ENCODE measurements around the gene IGF1R.

The IGF1R gene

GRCh38 chr15:98865397-98866339 lies 217.3 kb downstream of the IGF1R start:
- DNase-seq = peak; percentile 79 to 89 (median 85)

DNA sequence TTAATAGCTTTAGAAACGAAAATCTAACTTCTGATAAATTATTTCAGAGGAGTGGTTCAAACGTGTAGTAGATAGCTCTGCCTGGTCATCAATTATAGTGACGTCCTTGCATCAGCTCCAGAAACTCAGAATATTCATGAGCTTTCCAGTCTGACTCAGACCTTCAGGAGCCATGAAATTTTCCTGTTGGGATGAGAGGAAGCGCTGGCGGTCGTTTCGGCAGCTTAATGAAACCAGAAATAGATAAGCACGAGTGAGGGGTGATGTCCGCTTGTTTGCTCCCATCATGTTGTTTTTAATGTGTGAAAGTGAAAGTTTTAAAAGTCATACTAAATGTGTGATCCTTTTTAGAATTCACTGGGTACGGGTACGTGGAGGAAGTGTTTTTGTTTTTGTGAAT lies 218.2 kb downstream of the IGF1R start:
- DNase-seq = peak in 3 of 4 experiments; percentile 31 to 44 (median 40)

- DNase-seq = no peak
Measured at GRCh38 chr15:98868564-98868963, 220.2 kb downstream of the IGF1R start.

- no peak for DNase-seq
Measured at GRCh38 chr15:98870788-98871187, 222.4 kb downstream of the IGF1R start.

DNA sequence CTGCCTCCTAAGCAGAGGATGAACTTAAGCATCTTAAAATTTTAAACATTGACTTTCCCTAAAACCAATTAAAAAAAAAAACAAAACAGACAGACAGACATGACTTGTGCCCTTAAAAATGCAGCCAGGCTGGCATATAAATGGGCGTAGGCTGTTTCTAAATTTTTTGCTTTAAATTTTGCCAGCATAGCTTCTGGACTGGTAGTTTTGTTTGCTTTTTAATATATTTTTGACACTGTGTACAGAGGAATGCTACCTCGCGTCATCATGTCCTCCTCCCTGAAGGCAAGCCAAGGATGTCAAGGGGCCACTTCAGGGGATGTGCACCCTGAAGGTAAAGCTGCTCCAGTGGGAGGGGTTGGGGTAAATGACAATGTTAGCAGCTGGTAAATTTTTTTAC lies 224.4 kb downstream of the IGF1R start:
- DNase-seq = no peak

GRCh38 chr15:98873441-98874218 lies 225.3 kb downstream of the IGF1R start:
- peak; percentile 79 to 89 (median 88) for DNase-seq

- DNase-seq = peak in 1 of 4 experiments; percentile 30
Measured at GRCh38 chr15:98874370-98874769, 226.0 kb downstream of the IGF1R start.

GRCh38 chr15:98874773-98875172 lies 226.4 kb downstream of the IGF1R start:
- DNase-seq = peak; percentile 30 to 81 (median 70)

DNA sequence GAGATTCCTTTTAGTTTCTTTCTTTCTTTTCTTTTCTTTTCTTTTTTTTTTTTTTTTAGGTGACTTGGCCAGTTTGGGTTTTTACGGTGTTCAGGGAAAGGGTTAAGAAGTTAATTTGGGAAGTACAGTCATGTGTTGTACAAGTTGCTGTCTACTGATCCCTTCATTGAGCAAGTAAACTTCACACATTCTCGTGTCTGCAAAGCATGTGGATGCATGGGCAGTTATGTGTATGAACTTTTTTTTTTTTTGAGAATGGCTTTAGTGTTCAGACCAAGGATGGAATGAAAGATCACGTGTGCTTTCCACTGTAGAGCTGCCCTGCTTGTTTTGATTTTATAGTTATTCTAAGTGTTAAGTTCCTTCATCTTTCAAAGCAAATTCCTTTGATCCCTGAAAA lies 227.0 kb downstream of the IGF1R start:
- DNase-seq = peak; percentile 27 to 83 (median 63)

GRCh38 chr15:98876451-98877369 lies 228.4 kb downstream of the IGF1R start:
- DNase-seq = no peak

GRCh38 chr15:98878172-98878571 lies 229.8 kb downstream of the IGF1R start:
- DNase-seq = no peak

DNA sequence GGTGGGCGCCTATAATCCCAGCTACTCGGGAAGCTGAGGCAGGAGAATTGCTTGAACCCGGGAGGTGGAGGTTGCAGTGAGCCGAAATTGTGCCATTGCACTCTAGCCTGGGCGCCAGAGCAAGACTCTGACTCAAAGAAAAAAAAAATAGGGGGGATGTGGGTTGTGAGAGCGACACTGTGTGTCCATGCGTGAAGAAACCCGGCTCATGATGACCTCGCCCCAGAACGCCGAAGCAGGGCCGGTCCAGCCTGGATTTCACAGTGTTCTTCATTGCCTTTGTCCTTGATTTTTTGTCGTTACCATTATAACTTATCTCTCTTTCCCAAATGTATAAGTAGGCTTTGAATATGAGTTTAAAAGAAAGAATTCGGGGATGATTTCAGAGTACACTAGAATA lies 230.5 kb downstream of the IGF1R start:
- no peak for DNase-seq

DNA sequence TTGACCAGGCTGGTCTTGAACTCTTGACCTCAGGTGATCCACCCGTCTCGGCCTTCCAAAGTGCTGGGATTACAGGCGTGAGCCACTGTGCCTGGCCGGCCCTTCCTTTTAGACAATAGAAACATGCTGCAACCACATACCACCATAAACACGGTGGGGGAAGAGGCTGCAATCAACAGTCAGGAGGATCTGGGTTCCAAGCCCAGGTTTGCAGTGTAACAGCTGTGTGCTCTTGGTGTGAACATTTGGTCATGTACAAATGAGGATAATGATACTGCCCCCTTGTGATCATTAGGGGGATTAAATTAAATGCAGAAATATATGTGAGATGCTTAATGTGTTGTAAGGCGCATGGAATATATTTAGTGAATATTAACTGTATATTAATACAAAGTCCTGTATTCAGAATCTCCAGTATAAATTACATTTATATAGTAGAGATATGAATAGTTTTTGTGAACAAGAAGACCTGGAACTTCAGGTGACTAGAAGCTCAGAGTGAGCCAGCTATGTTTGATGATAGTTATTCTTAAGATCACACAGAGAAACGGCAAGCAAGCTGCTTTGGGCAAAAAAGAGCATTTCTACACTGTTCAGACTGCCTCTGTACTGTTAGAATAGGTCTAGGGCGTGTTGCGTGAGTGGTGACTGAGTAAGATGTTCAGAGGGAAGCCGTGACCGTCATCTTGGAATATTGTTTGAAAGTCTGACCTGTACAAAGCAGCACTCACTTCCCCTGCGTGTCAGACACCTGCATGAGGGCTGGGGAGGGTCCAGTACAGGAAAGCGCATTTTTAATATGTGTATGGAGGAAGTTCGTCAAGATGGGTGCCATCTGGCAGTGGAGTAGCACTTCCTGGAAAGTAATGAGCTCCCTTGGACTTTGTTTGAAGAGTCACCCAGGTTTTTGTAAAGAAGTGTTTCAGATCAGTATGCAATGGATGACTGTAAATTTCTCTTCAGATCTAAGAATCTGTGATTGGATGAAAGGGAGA lies 233.5 kb downstream of the IGF1R start:
- peak; percentile 22 to 76 (median 50) for DNase-seq

GRCh38 chr15:98883478-98883877 lies 235.1 kb downstream of the IGF1R start:
- DNase-seq = no peak

- no peak for DNase-seq
Measured at GRCh38 chr15:98884894-98885293, 236.6 kb downstream of the IGF1R start.

DNA sequence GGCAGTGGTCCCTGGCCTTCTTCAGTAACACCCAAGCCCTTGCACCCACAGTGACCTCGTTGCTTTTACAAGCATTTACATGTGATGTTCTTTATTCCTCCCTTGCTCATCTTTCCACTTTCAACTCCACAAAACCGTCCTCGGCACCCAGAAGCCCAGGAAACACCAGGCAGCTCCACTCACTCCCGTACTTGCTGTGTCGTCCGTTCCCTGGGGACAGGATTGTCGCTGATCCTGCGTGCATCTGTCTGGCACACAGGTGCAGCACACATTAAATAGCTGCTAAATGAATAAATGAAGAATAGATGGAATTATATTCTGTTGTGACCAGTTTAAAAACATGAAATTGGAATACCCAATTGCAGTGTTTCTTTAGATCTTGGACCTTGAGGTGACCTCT lies 239.6 kb downstream of the IGF1R start:
- DNase-seq = no peak

DNA sequence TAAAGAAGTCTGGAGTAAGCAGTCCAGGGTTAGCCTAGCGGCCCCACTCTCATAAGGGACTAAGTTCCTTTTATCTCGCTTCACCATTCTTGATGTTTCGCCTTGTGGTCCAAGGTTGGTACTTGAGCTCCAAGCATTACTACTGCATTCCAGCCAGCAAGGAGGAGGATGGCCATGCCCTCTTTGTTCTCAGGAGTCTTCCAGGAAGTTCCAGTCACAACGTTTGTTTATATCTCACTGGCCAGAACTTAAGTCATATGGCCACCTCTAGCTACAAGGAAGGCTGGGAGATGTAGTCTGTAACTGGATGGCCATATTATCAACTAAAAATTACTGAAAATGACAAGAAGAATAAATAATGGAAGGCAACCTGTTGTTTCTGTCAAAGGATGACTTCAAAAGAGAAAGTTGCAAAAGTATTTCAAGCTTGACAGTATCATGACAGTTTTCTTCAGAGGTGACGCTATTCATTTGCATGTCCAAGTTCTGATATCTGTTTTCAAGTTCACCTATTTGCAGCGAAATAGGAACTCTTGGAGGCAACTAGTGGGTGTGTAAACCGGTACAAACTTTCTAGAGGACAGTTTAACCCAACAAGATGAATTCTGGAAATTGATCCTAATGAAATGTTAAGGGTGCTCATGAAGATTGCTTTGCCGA lies 240.6 kb downstream of the IGF1R start:
- DNase-seq = no peak

DNA sequence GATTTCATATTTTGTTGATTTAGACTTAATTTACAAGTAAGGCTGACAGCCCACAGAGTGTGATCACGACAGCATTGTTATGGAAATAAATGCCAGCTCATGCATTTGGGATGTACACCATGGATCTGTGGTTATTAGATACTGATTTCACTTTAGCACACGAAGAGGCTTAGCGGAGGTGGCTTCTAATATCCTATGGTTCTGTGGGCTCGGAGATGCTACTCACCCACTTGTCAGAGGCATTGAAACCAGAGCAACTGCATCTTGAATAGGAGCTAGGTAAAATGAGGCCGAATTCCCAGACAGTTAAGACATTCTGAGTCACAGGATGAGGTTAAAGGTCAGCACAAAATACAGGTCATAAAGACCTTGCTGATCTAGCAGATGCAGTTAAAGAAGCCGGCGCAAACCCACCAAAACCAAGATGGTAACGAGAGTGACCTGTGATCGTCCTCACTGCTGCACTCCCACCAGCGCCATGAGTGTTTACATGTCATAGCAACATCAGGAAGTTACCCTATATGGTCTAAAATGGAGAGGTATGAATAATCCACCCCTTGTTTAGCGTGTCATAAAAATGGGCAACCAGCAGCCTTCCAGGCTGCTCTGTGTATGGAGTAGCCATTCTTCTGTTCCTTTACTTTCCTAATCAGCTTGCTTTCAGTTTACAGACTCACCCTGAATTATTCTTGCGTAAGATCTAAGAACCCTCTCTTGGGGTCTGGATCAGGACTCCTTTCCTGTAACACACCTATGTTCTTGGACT lies 241.8 kb downstream of the IGF1R start:
- DNase-seq = no peak

- no peak for DNase-seq
Measured at GRCh38 chr15:98891301-98891700, 243.0 kb downstream of the IGF1R start.

GRCh38 chr15:98893401-98893800 lies 245.1 kb downstream of the IGF1R start:
- DNase-seq = no peak
